CD4-positive, alpha-beta T cell treated with Interleukin-15 for 1 hour (primary cell): Measurements from ENCODE around the gene RCBTB2.
"Not testable (repeated sequence)": the region's sequence is repeated elsewhere in the genome, so short reads cannot be mapped to it uniquely, and the experiment has no call there.

Experiments
- DNase-seq: peaks from one replicate; pipeline ENCODE4 v3.0.0-alpha.2; 2020

Gene RCBTB2

DNA sequence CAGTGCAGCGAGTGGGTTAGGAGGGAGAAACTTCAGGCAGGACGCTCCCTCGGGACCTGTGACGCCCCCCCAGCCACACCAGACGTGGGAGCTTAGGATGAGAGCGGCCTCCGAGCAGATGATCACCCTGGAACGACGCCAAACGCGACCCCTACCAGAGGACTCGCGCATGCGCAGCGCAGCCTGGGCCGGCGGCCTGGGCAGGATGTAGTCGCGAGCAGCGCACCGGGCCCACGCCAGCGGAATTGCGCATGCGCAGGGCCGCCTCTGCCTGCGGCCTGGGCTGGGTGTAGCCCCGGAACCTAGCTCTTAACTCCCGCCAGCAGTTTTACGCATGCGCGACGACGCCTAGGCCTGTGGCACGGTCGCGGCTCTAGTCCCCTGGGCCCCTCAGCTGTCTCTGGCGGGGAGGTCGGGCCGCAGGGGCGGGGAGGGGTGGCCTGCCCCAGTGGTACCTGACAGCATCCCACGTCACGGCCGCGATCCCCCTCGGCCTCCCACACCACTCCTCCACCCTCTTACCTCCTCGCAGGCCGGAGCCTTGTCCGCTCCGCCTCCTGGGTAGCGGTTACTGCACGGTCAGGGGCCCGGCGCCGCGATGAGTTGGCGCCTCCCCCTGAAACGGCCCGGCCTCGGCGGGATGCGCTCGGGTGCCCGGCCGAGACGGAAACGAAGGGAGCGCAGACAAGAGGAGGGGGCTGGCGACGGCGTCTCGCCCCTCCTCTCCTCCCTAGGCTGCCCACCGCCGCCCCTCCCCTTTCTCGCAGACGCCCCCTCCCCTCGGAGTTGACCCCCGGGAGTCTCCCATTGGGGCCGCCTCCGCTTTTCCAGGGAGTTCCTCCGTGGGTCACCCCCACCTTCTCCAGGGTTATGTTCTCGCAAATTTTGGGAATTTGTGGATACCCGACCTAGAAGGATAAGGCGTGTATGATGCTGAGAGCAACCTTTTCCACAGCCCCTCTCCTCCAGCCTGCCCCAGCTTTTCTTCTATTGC lies at the start of gene RCBTB2:
Gene RCBTB2, minus strand, starts transcription at position 575 of the 994 bp plus-strand sequence. CDS start 11,141 bp downstream, outside the sequence.
- DNase-seq = peak; percentile 99

DNA sequence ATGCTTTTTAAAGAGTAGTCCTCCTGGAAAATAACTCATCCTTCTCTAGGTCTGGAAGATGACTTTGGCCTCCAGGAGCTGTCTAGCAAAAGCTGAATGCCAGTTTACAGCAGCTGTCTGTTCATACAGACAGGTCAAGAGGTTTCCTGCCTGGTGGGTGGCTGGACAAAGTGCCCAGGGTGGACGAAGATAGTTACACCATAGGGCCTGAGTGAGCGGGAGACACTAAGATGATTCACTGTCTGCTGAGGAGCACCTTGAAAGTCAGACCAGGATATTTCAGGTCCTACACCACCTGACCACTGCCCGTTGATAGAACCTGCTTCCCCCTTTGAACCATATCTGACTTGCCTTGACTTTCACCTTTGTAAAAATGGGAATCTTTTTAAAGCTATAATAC lies 49.2 kb upstream of the RCBTB2 start:
- DNase-seq = no peak

DNA sequence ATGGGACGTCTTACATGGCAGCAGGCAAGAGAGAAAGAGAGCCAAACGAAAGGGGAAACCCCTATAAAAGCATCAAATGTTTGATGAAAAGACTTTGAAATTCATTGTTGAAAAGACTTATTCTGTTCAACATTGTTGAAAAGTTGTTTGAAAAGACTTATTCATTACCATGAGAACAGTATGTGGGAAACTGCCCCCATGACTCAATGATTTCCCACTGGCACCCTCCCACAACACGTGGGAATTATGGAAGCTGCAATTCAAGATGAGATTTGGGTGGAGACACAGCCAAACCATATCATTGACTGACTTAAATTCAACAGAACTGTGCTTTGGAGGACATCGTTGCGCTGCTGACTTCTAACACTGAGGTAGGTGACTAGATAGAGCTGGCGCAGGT lies 48.0 kb upstream of the RCBTB2 start:
- DNase-seq = no peak

DNA sequence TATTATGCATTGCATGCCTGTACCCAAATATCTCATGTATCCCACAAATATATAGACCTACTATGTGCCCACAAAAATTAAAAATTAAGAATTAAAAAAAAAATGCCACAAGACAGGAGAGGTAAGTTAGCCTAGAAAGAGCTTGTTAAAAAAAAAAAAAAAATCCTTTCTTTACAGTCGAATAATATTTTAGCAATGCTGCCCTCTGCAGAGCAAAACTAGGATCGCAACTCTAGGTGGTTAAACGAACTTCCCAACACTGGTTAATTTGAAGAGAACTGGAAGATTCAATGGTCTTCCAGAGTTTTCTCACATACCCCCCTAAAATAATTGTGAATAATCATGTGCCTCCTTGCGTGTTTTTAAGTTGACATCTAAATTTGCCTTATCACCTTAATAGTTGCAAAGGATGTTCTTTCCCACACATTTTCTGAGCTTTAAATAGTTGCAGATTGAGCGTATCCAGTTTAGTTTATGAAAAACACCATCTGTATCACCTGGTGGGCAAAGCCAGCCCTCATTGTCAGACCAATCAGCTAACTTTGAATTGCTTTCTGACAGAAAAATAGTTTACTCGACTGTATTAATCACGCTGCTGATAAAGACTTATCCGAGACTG lies 47.4 kb upstream of the RCBTB2 start:
- peak; percentile 52 for DNase-seq

GRCh38 chr13:48579919-48580180 lies 47.0 kb upstream of the RCBTB2 start:
- DNase-seq = not testable (repeated sequence)

- peak; percentile 30 for DNase-seq
Measured at GRCh38 chr13:48579165-48579918, 46.5 kb upstream of the RCBTB2 start.

DNA sequence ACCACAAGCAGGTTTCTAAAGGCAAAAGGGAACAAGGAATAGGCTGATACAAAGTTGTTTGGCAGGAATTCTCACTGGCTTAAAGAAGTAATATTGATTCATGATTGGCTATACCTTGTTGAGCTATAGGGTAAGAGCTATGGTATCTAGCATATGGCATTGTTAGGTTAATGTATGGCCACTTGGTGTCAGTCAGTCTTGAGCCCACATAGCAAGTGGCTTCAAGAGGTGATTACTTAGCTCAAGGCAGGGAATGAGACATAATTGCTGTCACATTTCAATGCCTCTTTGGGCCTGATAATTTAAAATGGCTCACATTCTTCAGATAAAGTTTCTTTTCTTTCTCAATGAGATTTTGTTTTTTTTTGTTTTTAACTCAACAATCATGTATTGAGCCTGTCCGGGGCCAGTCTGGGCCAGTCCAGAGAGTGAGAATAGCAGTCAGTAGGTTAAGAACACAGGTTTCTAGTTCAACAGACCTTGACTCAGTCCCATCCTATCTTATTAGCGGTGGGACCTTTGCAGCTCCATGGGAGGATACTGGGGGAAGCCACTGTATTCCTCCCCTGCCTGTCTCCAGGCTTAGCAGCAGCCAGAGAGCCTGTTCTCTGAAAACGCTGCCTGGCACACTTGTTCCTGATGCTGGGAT lies 45.8 kb upstream of the RCBTB2 start:
- no peak for DNase-seq

DNA sequence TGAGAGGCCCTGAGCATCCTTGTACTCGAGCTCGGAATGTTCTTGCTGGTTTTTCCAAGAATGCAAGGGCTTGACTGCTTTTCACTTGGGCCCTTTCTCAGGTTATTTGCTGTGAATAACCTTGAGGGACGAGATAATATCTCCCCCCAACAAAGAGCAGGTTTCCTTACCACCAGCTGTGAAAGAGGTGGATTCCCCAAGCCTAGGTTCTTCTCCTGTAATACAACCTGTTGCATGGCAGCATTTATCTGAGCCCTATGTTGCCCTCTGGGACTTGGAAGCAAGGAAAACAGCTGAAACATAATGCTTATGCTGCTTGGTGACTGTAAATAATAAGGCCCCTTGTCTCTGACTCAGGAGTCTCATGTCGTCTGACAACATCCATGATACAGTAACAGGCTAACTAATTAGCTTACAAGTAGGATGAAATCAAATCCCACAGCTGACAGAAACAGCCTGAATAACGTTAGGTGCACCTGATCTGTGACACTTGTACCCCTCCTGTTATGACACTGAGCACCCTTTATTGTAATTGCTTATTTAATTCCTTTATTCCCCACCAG lies 43.6 kb upstream of the RCBTB2 start:
- DNase-seq = no peak

- no peak for DNase-seq
Measured at GRCh38 chr13:48575031-48575430, 42.2 kb upstream of the RCBTB2 start.

DNA sequence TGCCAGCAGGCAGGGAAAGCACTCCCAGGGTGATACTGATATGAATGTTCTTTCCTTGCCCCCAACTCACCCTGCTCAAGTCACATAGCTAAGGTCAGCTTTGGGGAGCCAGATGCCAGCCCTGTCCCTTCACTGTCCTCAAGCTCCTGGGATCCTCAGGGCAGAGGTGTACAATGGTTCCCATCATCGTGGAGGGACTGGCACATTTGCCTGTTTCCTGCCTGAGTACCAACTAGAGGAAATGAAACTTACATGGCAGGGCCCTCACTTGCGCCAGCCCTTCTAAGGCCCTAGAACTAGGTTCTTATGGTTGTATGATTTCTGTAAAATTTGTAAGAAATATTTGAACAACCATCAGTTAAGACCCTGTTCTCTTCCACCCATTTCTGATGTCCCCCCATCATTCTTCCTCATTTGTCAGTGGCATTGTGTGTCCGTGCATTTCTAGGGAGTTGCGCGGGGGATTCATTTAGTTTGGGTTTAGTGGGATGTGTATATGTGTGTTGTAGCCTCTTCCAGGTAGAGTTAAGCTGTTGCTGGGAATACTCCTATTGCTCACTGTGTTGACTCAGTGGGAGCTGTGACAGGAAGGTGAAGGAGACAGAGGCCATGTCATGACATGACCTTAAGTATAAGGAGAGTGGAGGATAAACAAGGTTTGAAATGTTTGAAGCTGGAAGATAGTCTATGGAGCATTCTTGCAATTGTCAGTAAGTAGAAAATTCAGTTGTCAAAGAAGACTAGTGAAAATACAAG lies 41.3 kb upstream of the RCBTB2 start:
- no peak for DNase-seq

- DNase-seq = no peak
Measured at GRCh38 chr13:48573213-48574007, 40.5 kb upstream of the RCBTB2 start.

DNA sequence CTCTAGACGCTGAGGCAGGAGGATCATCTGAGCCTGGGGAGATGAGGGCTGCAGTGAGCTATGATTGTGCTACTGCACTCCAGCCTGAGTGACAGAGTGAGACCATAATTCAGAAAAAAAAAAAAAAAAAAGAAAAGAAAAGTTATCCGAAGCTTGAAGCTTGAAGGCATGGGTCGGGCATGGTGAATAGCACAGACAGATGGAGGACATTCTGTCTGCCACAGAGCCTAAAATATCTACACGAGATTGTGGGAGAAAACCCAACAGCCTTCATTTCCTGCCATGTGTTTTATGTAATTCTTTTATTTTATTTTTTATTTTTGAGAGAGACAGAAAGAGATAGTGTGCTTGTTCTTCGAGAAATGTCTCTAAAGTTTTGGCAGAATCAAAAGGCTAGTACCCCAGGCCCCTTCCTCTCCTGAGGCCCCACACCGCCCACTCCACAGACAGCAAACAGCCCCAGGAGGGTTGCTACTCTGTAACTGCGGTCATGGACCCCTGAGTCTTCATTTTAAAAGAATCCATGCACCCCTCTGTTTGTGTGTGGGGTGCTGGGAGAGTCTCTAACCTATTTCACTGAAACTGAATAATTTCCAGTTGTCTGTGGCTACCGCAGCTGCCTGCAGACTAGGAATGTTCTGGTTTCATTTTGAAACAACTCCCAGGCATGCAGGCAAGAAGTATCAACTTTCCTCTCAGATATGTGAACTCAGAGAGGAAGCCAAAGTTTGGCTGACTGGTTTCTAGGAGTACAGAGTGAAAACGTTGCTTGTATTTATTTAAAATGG lies 38.4 kb upstream of the RCBTB2 start:
- no peak for DNase-seq

GRCh38 chr13:48570216-48570828 lies 37.4 kb upstream of the RCBTB2 start:
- DNase-seq = peak; percentile 21

DNA sequence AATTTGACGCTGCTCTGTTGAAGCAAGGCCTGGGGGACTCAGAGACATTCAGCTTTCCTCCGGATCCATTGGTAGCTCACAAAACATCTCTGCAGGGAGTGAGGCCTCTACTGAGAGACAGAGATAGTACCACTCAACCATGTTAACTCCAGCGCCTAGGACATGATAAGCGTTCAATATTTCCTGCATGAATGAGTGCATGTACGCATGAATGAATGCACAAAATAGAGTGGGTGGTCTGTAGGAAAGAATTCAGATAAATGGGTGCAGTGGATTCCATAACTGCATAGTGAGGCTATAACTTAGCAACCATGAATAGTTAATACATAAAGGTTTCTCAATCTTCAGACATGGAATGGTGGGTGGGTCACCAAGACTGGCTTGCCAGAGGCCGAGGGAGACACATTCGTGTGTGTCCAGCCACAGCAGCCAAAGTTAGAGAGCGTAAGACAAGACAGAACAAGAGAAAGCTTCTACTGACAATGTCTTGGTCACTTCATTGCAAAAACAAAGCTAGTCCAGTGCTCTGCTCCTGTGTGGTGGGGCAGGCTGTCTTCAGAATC lies 36.3 kb upstream of the RCBTB2 start:
- no peak for DNase-seq

- DNase-seq = no peak
Measured at GRCh38 chr13:48568370-48569103, 35.7 kb upstream of the RCBTB2 start.

- DNase-seq = no peak
Measured at GRCh38 chr13:48567515-48568369, 34.9 kb upstream of the RCBTB2 start.

- no peak for DNase-seq
Measured at GRCh38 chr13:48564056-48564455, 31.2 kb upstream of the RCBTB2 start.

- DNase-seq = no peak
Measured at GRCh38 chr13:48563626-48564025, 30.7 kb upstream of the RCBTB2 start.
